Common myeloid progenitor, CD34-positive (primary cell): ENCODE results near the gene CHD6.
A peak's percentile ranks its signal among the peaks of the same experiment; 100 is the strongest.

Experiments used
- CTCF ChIA-PET: fragments of 350-600 bp; sonication (Branson Sonifier 250); formaldehyde crosslinking; loops from one replicate; lab custom pipeline; 2021; ENCODE audit warnings: antibody characterized with exemption; lab: Charles Lee
- POLR2A ChIA-PET: fragments of 350-600 bp; sonication (Branson Sonifier 250); formaldehyde crosslinking; loops from one replicate; lab custom pipeline; 2021; ENCODE audit warnings: antibody characterized with exemption; lab: Charles Lee
- DNase-seq, 3 donors: peaks; one replicate each; pipeline versions ENCODE4 v3.0.0 to v3.0.0-alpha.2; 2013
- H3K27ac ChIP-seq, 2 experiments: 1 replicate in 1 of 2; 2 replicates in 1 of 2; pipeline ENCODE4 v1.7.0; 2013; ENCODE audit warnings: inconsistent platforms in 2 of 2, low read length in 2 of 2, mild to moderate bottlenecking in 2 of 2, low read depth in 1 of 2, moderate library complexity in 1 of 2; ENCODE audit not compliant: severe bottlenecking in 2 of 2, insufficient read depth in 1 of 2, poor library complexity in 1 of 2
- H3K27me3 ChIP-seq, 5 experiments: replicated peaks in 2 of 5; 1 replicate in 3 of 5; 2 replicates in 2 of 5; pipeline versions ENCODE4 v1.6.1 to v1.7.0; 2013; ENCODE audit warnings: low read length in 4 of 5, mild to moderate bottlenecking in 2 of 5, moderate library complexity in 2 of 5, inconsistent platforms in 1 of 5; ENCODE audit not compliant: insufficient read depth in 5 of 5, control insufficient read depth in 4 of 5
- H3K36me3 ChIP-seq, 4 experiments: 1 replicate in 2 of 4; 2 replicates in 2 of 4; pipeline versions ENCODE4 v1.6.1 to v1.7.0; 2013; ENCODE audit warnings: low read length in 3 of 4, control low read depth in 1 of 4, mild to moderate bottlenecking in 1 of 4; ENCODE audit not compliant: control insufficient read depth in 4 of 4, insufficient read depth in 4 of 4
- H3K4me1 ChIP-seq, 4 experiments: 1 replicate in 3 of 4; 2 replicates in 1 of 4; pipeline versions ENCODE4 v1.6.1 to v1.7.1; 2013; ENCODE audit warnings: low read length in 3 of 4, mild to moderate bottlenecking in 3 of 4, control low read depth in 1 of 4, inconsistent platforms in 1 of 4, moderate library complexity in 1 of 4; ENCODE audit not compliant: control insufficient read depth in 4 of 4, insufficient read depth in 4 of 4; ENCODE audit errors: control extremely low read depth in 1 of 4
- H3K4me3 ChIP-seq, 7 experiments: 1 replicate in 4 of 7; 2 replicates in 3 of 7; pipeline versions ENCODE4 v1.5.1 to v1.7.0; 2013; ENCODE audit warnings: mild to moderate bottlenecking in 7 of 7, low read length in 6 of 7, moderate library complexity in 6 of 7, inconsistent platforms in 2 of 7, low read depth in 2 of 7, control low read depth in 1 of 7; ENCODE audit not compliant: insufficient read depth in 4 of 7, control insufficient read depth in 1 of 7; ENCODE audit errors: extremely low read depth in 1 of 7
- H3K9me3 ChIP-seq, 5 experiments: 1 replicate in 4 of 5; 2 replicates in 1 of 5; pipeline versions ENCODE4 v1.6.1 to v1.7.1; 2013; ENCODE audit warnings: low read length in 4 of 5, mild to moderate bottlenecking in 2 of 5, inconsistent platforms in 1 of 5, low read depth in 1 of 5, moderate library complexity in 1 of 5; ENCODE audit not compliant: control insufficient read depth in 4 of 5, insufficient read depth in 2 of 5; ENCODE audit errors: control extremely low read depth in 1 of 5
- WGBS: methylation state at CpG from one replicate; pipeline ENCODE4 v1.1.5; 2013; ENCODE audit not compliant: insufficient coverage; 5-methylcytosine and 5-hydroxymethylcytosine counted together

The CHD6 gene

GRCh38 chr20:41594514-41595322 is 23.5 kb downstream of the CHD6 start:
- Histone ChIP-seq H3K36me3 (peaks cover 2 to 21% (median 6%) of the 10 kb centered on the region in 4 experiments), H3K9me3 (peaks cover 4 to 56% (median 44%) of the 10 kb centered on the region in 5 experiments), H3K27ac (no peak overlapping the region), H3K4me1 (peaks cover 6 to 15% (median 11%) of the 10 kb centered on the region in 4 experiments), H3K4me3 (no peak overlapping the region), H3K27me3 (no peaks in the 10 kb centered on the region)
- 100% methylated on average over 5 of the region's 8 CpGs for WGBS
- ChIA-PET POLR2A (no interaction called here), CTCF (interaction anchor here (1.9 kb wide), 1 partner anchor 23 kb away, joined by 5 read pairs; no protein-coding TSS in a partner anchor)
- no peak for DNase-seq

DNA sequence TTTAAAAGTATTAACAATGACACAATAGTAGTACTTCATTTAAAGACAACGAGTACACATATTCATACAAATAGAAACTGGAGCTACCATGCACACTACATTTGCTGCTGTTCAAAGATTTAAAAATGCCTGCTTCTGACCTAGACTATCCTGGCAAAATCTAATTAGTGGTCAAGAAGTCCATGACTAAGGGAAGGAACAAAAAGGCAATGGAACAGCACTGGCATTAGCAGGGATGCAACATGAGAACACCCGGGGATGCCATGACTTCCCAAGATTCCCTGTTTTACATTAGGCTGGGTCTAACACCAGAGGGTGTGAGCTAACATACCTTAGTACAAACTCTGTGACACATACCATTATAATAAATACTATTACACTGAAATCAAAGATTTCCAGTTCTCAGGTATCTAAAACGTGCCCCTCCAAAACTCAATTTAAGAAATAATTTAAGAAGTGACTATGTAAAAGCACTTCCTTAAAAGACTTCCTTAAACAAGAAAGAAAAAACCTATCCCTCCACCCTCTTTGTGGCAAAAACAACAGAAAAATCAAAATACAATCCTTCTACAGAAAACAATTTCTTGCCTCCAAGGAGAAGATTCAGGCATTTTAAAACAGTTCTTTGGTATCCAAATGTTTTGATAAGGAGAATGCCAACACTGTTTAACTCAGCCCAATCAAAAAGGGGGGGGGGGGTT is 25.5 kb downstream of the CHD6 start:
- peak overlapping the region in 1 of 7 experiments; percentile 23 for H3K4me3 ChIP-seq
- POLR2A ChIA-PET = interaction anchor here (0.6 kb wide), 1 partner anchor 150 kb away, joined by 3 read pairs; no protein-coding TSS in a partner anchor
- 67% methylated on average over 2 of the region's 3 CpGs for WGBS
- CTCF ChIA-PET = no interaction called here
- H3K4me1 ChIP-seq = peaks cover 6 to 15% (median 11%) of the 10 kb centered on the region in 4 experiments
- peaks cover 4 to 45% (median 33%) of the 10 kb centered on the region in 5 experiments for H3K9me3 ChIP-seq
- peak in 2 of 3 donors; percentile 51 to 63 for DNase-seq
- H3K36me3 ChIP-seq = peaks cover 2 to 22% (median 8%) of the 10 kb centered on the region in 4 experiments
- H3K27ac ChIP-seq = peak overlapping the region in 1 of 2 experiments; percentile 47
- H3K27me3 ChIP-seq = no peaks in the 10 kb centered on the region

DNA sequence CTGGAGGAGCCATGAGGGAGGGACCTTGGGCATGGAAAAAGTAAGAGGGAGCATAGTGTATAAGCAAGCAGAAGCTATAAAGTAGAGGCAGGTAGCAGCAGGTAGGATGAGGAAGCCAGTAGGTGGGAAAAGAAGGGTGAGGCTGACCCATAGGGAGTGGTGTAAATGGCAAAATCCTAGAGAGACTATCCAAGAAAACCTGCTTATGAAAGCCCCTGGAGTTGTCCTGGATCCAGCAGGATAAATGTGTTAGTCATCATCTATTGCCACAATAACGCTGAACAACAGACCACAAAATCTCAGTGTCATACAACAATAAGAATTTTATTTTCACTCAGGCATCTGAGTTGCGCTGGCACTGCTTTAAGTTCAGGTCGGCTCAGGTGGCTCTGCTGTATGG is 30.2 kb downstream of the CHD6 start:
- POLR2A ChIA-PET = interaction anchor here (0.9 kb wide), 1 partner anchor 17 kb away, joined by 3 read pairs; no protein-coding TSS in a partner anchor
- Histone ChIP-seq H3K4me1 (peaks cover 5 to 8% (median 6%) of the 10 kb centered on the region in 4 experiments), H3K36me3 (peaks cover 0 to 14% (median 3%) of the 10 kb centered on the region in 4 experiments), H3K27me3 (no peaks in the 10 kb centered on the region), H3K4me3 (no peak overlapping the region), H3K27ac (no peak overlapping the region), H3K9me3 (peaks cover 0 to 38% (median 18%) of the 10 kb centered on the region in 5 experiments)
- 88% methylated on average over 1 of the region's 3 CpGs for WGBS
- DNase-seq = no peak
- CTCF ChIA-PET = no interaction called here

- Histone ChIP-seq H3K36me3 (peaks cover 0 to 14% (median 3%) of the 10 kb centered on the region in 4 experiments), H3K27ac (no peak overlapping the region), H3K9me3 (peaks cover 0 to 40% (median 18%) of the 10 kb centered on the region in 5 experiments), H3K4me1 (peaks cover 2 to 4% (median 3%) of the 10 kb centered on the region in 4 experiments), H3K4me3 (no peak overlapping the region), H3K27me3 (no peaks in the 10 kb centered on the region)
- 100% methylated on average over 2 of the region's 2 CpGs for WGBS
- POLR2A ChIA-PET = no interaction called here
- no peak for DNase-seq
- CTCF ChIA-PET = interaction anchor here (1.3 kb wide), 1 partner anchor 8 kb away, joined by 3 read pairs; no protein-coding TSS in a partner anchor
These were observed 30.7 kb downstream of the CHD6 start for GRCh38 chr20:41587523-41587922.

- ChIA-PET CTCF (interaction anchor here (1.3 to 1.7 kb wide), 2 partner anchors 9 to 11 kb away, joined by 3 to 5 read pairs; no protein-coding TSS in a partner anchor), POLR2A (no interaction called here)
- Histone ChIP-seq H3K27me3 (no peaks in the 10 kb centered on the region), H3K36me3 (peaks cover 0 to 14% (median 3%) of the 10 kb centered on the region in 4 experiments), H3K4me3 (no peak overlapping the region), H3K4me1 (no peaks in the 10 kb centered on the region), H3K9me3 (peaks cover 0 to 40% (median 18%) of the 10 kb centered on the region in 5 experiments), H3K27ac (no peak overlapping the region)
- WGBS = no CpG with 5 or more reads among the region's 1 CpG
- no peak for DNase-seq
These were observed 31.4 kb downstream of the CHD6 start for GRCh38 chr20:41586772-41587171.

DNA sequence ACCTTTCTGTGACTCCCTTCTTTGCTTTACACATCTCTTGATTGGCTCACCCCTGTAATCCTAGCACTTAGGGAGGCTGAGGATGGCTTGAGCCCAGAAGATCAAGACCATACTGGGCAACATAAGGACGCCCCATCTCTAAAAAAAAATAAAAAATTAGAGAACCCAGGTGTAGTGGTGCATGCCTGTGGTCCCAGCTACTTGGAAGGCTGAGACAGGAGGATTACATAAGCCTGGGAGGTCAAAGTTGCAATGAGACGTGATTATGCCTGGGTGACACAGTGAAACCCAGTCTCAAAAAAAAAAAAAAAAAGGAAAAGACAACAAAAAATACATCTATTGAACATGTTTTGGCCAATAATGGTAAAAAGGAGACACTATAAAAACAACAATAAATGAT is 37.8 kb downstream of the CHD6 start:
- Histone ChIP-seq H3K36me3 (peaks cover 0 to 3% (median 0%) of the 10 kb centered on the region in 4 experiments), H3K9me3 (peaks cover 0 to 16% (median 0%) of the 10 kb centered on the region in 5 experiments), H3K27me3 (no peaks in the 10 kb centered on the region), H3K27ac (no peak overlapping the region), H3K4me1 (peaks cover 0 to 9% (median 1%) of the 10 kb centered on the region in 4 experiments), H3K4me3 (no peak overlapping the region)
- no peak for DNase-seq
- POLR2A ChIA-PET = no interaction called here
- 100% methylated on average over 1 of the region's 2 CpGs for WGBS
- CTCF ChIA-PET = interaction anchor here (1.0 to 1.6 kb wide), 2 partner anchors 38 to 44 kb away, joined by 3 to 4 read pairs; partner anchors contain the start of gene CHD6
